HG03097 (cell line): ENCODE data around the gene SFI1.
A peak's percentile ranks its signal among the peaks of the same experiment; 100 is the strongest.

ENCODE experiments used
- ATAC-seq: cut with Tn5 transposase; IDR thresholded peaks from one replicate; pipeline ENCODE4 v1.9.1; 2021; ENCODE audit not compliant: unreplicated experiment, low FRiP score

SFI1 gene

DNA sequence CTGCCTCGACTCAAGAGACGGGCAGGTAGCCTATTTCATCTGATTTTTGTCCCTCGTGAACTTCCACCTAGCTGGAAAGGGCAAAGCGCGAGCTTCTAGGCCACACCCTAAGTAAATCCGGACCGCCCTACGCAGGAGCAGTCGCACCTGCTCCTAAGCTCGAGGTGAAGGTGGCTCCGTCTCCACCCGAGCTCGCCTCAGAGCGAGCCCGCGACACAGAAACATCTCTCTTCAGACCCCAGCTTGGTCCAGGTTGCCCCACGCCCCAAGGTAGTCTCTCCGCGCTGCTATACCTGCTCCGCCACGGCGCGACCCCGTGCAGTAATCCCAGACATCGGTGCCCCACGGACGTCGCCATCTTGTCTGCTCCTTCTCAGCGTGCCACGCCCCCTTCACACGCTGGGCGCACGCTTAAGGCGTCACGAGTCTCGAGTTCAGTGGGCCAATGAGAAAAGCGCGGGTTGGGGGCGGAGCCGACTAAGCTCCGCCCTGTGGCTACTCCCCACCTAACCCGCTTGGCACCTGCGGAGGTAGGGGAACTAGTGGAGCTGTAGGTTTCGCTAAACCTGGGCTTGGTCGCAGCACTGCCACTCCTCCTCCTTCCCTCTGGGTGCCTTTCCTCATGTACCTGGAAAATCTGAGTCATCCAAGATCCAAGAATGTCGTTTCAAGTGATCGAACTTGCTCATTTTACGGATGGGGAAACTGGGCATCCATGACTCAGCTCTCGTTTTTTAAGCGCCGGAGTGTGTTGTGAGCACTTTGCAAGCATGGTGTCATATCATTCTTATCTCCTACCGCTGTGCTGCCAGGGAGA lies 165.7 kb downstream of the SFI1 start, which contains the start of gene PISD:
Gene PISD (minus strand): TSS at position 365 of the 817 bp plus-strand sequence. CDS start 7 bp downstream, at position 358.
- peak; percentile 71 for ATAC-seq

- ATAC-seq = no peak
Measured at GRCh38 chr22:31662668-31663037, 166.3 kb downstream of the SFI1 start.
